AG04449 (cell line): ENCODE data around the gene CTSZ.

Source experiments
- CTCF ChIA-PET: fragments of 350-600 bp; formaldehyde crosslinking; extraction: SDS; loops from one replicate; lab custom pipeline; 2021; ENCODE audit warnings: antibody characterized with exemption; lab: Yijun Ruan, JAX
- POLR2A ChIA-PET: fragments of 400-600, 350-600 bp; formaldehyde crosslinking; extraction: SDS; loops from one replicate; lab custom pipeline; 2020; ENCODE audit warnings: antibody characterized with exemption, inconsistent platforms; lab: Yijun Ruan, JAX
- DNase-seq: peaks from one replicate; pipeline ENCODE4 v3.0.0-alpha.2; 2010; ENCODE audit warnings: low read depth, low spot score
- H3K4me3 ChIP-seq: 2 replicates; pipeline ENCODE4 v1.5.1; 2011; ENCODE audit warnings: low read depth, mild to moderate bottlenecking, control low read depth, low read length
- TF ChIP-seq, protein P1 (sequence below): IDR thresholded peaks from one replicate; pipeline ENCODE4 v1.5.1; 2011; ENCODE audit warnings: mild to moderate bottlenecking, moderate library complexity, low read length, control low read depth, inconsistent platforms; ENCODE audit not compliant: insufficient read depth; ENCODE audit errors: missing control alignments

CTSZ gene

DNA sequence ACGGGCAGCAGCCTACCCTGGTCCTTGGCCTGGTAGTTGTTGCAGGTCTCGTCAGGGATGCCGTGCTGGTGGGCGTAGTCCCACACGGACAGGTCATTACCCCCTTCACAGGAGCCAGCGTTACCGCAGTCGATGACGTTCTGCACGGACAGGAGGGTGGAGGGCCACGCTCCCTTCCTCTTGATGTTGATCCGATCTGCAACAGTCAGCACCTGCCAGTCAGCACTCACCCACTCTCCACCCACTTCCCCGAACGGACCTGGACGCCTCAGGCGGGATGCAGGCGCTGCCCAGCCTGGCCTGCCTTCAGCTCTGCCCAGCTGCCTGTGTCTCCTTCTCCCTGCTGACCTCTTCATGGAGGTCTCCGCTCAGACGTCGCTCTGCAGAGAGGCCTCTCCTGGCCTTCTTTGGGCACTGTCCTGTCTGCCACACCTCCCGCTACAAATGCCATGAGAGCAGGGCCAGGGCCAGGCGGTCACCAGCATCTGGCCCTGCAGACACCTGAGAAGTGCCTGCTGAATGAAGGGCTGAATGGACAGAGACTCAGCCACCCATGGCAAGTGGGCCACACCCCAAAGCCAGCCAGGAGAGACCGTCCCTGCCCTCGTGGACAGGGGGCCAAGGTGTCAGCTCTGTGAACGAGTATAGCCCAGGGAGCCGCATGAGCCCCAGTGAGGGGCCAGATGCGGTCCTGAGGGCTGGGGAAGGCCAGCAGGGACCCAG lies 5.4 kb downstream of the CTSZ start:
- ChIA-PET POLR2A (no interaction called here), CTCF (no interaction called here)
- DNase-seq: no peak
- no peak overlapping the region for H3K4me3 ChIP-seq
- TF ChIP-seq, protein P1, sequence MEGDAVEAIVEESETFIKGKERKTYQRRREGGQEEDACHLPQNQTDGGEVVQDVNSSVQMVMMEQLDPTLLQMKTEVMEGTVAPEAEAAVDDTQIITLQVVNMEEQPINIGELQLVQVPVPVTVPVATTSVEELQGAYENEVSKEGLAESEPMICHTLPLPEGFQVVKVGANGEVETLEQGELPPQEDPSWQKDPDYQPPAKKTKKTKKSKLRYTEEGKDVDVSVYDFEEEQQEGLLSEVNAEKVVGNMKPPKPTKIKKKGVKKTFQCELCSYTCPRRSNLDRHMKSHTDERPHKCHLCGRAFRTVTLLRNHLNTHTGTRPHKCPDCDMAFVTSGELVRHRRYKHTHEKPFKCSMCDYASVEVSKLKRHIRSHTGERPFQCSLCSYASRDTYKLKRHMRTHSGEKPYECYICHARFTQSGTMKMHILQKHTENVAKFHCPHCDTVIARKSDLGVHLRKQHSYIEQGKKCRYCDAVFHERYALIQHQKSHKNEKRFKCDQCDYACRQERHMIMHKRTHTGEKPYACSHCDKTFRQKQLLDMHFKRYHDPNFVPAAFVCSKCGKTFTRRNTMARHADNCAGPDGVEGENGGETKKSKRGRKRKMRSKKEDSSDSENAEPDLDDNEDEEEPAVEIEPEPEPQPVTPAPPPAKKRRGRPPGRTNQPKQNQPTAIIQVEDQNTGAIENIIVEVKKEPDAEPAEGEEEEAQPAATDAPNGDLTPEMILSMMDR: no peak

DNA sequence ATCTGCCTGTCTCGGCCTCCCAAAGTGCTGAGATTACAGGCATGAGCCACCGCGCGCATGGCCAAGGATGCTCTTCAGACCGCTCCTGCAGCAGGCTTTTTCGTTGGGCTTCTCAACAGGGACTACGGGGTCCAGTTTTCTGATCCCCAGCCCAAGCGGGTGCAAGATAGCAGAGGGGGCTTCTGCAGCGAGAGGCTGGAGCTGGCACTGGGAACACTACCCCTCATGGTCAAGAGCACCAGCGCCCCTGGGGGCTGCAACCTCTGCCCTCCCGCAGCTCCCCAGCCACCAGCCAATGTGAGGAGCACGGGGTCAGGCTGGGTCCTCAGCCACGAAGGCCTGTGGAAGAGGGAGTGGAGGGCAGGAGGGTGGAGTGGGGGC lies 6.0 kb downstream of the CTSZ start:
- CTCF ChIA-PET: no interaction called here
- no peak for DNase-seq
- POLR2A ChIA-PET: no interaction called here
- no peak overlapping the region for H3K4me3 ChIP-seq
- TF ChIP-seq, protein P1: no peak

DNA sequence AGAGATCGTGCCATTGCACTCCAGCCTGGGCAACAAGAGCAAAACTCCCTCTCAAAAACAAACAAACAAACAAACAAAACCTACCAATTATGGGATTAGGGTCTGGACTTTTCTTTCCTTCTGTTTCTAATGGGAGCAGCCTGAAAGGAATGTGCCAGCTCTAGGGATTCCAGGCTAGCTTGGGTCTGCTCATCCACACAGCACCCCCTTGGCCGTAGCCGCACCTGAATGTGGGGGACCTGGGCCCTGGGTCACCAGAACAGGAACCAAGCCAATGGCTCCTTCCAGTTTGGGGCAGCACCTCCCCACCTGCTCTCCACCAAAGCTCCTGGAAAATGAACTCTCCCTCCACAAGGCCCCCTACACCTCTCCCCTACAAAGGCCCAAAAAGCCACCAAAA lies 6.7 kb downstream of the CTSZ start:
- CTCF ChIA-PET: interaction anchor here (1.3 kb wide), 1 partner anchor 12 kb away, joined by 4 read pairs; no protein-coding TSS in a partner anchor
- POLR2A ChIA-PET: no interaction called here
- H3K4me3 ChIP-seq: no peak overlapping the region
- TF ChIP-seq, protein P1: no peak
- DNase-seq: no peak

DNA sequence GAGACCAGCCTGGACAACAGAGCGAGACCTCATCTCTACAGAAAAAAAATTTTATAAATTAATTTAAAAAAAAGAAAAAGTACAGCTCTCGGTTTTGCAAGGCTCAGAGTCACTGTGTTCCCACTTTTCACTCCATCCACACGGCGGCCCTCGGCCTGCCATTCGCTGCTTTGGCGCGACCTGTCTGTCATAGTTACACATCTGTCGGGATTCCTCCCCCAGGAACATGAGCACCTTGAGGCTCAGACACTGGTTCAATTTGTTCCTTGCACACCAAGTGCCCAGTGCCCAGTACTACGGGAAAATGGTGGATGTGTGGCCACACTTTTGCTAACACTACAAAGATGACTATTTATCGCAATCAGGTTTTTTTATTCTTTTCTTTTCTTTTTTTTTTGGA lies 8.4 kb downstream of the CTSZ start:
- CTCF ChIA-PET: no interaction called here
- TF ChIP-seq, protein P1: no peak
- POLR2A ChIA-PET: interaction anchor here (0.6 kb wide), 1 partner anchor 16 kb away, joined by 3 read pairs; no protein-coding TSS in a partner anchor
- no peak overlapping the region for H3K4me3 ChIP-seq
- DNase-seq: no peak

DNA sequence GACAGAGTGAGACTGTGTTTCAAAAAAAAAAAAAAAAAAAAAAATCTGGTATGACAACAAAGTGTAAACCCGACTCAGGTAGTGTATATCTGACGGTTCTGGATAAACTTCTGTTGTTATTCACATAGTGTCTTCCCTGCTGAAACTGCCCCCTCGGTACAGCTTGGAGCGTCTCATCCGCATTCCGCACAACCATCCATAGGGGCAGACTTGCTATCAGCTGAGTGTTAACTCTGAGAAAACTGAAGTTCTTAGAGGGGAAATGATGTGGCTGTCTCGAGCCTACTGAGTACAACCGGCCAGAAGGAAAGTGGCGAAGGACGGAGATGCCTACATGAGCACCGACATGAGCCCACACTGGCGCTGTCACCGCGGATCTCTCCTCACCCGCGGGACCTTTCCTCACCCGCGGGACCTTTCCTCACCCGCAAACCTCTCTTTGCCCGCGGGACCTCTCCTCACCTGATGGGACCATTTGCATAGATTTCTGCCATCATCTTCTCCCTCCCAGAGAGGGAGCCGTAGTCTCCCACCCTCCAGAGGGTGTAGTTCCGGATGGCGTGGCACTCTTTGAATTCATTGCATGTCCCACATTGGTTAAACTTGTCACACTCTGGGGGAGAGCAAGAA lies 9.8 kb downstream of the CTSZ start:
- ChIA-PET CTCF (interaction anchor here (0.8 kb wide), 1 partner anchor 127 kb away, joined by 4 read pairs; no protein-coding TSS in a partner anchor), POLR2A (interaction anchor here (0.7 kb wide), 1 partner anchor 16 kb away, joined by 3 read pairs; no protein-coding TSS in a partner anchor)
- no peak for DNase-seq
- H3K4me3 ChIP-seq: no peak overlapping the region
- TF ChIP-seq, protein P1: no peak

DNA sequence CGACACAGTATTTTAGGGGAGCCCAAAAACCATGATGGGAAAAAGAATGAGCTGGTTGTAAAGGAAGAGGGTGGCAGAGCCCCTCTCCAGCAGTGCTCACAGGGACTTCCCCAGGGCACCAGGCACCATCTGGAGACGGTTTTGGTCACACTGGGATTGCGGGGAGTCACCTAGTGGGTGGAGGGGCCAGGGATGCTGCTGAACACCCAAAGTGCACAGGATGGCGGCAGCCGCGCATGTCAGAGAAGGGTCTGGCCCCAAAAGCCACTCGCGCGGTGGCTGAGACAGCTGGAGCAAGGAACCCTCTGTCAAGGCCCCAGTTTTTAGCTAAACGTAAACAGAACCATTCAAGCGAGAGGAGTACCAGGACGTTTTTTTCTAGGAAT lies 10.8 kb downstream of the CTSZ start:
- ChIA-PET POLR2A (interaction anchor here (0.7 kb wide), 1 partner anchor 17 kb away, joined by 3 read pairs; no protein-coding TSS in a partner anchor), CTCF (no interaction called here)
- no peak overlapping the region for H3K4me3 ChIP-seq
- TF ChIP-seq, protein P1: no peak
- no peak for DNase-seq
